Liver (tissue), 9 donors: ENCODE results near the gene STOML1. TPM values are rescaled to one million over a fixed set of nuclear protein-coding genes. Genes with fewer than 3 reads are reported as not detected.

ENCODE experiments used
- DNase-seq: peaks from one replicate; pipeline ENCODE4 v3.0.0-alpha.2; 2017; ENCODE audit warnings: low spot score
- H3K27ac ChIP-seq, 2 donors: one replicate each; pipeline ENCODE4 v1.7.0; 2013; ENCODE audit warnings: inconsistent platforms in 2 of 2, low read length in 2 of 2, control low read depth in 1 of 2, low read depth in 1 of 2, mild to moderate bottlenecking in 1 of 2
- H3K27me3 ChIP-seq, 4 donors: one replicate each; pipeline versions ENCODE4 v1.6.1 to v1.7.0; 2013; ENCODE audit warnings: low read length in 3 of 4, inconsistent platforms in 1 of 4, mild to moderate bottlenecking in 1 of 4, moderate library complexity in 1 of 4; ENCODE audit not compliant: control insufficient read depth in 4 of 4, insufficient read depth in 4 of 4
- H3K36me3 ChIP-seq, 4 donors: one replicate each; pipeline versions ENCODE4 v1.6.1 to v1.7.0; 2013; ENCODE audit warnings: low read length in 3 of 4, mild to moderate bottlenecking in 3 of 4, low read depth in 1 of 4, moderate library complexity in 1 of 4; ENCODE audit not compliant: control insufficient read depth in 4 of 4, insufficient read depth in 3 of 4
- H3K4me1 ChIP-seq, 4 donors: one replicate each; pipeline versions ENCODE4 v1.6.1 to v1.7.0; 2013; ENCODE audit warnings: low read length in 3 of 4, mild to moderate bottlenecking in 3 of 4, moderate library complexity in 1 of 4; ENCODE audit not compliant: control insufficient read depth in 4 of 4, insufficient read depth in 4 of 4
- H3K4me3 ChIP-seq, 3 donors: one replicate each; pipeline versions ENCODE4 v1.6.1 to v1.7.0; 2013; ENCODE audit warnings: low read length in 3 of 3, control low read depth in 1 of 3, low read depth in 1 of 3, mild to moderate bottlenecking in 1 of 3
- H3K9ac ChIP-seq, 2 donors: one replicate each; pipeline ENCODE4 v1.7.0; 2013; ENCODE audit warnings: low read length in 2 of 2, mild to moderate bottlenecking in 2 of 2, moderate library complexity in 2 of 2, control low read depth in 1 of 2, low read depth in 1 of 2
- H3K9me3 ChIP-seq, 4 donors: one replicate each; pipeline versions ENCODE4 v1.6.1 to v1.7.0; 2013; ENCODE audit warnings: low read length in 3 of 4; ENCODE audit not compliant: control insufficient read depth in 4 of 4
- ATF3 ChIP-seq: IDR thresholded peaks from 2 replicates; pipeline ENCODE4 v1.6.1; 2016; ENCODE audit warnings: antibody characterized with exemption
- EGR1 ChIP-seq, 2 donors: IDR thresholded peaks; 2 replicates each; pipeline ENCODE4 v1.6.1; 2016 to 2018; ENCODE audit warnings: antibody characterized with exemption in 2 of 2, low read depth in 2 of 2
- FOXA2 ChIP-seq: IDR thresholded peaks from 2 replicates; pipeline ENCODE4 v1.6.1; 2016; ENCODE audit warnings: antibody characterized with exemption
- GABPA ChIP-seq, 2 donors: IDR thresholded peaks in 1 of 2; conservative IDR thresholded peaks in 1 of 2; 2 replicates each; pipeline ENCODE4 v1.6.1; 2016; ENCODE audit warnings: antibody characterized with exemption in 2 of 2, mild to moderate bottlenecking in 1 of 2, moderate library complexity in 1 of 2
- HNF4A ChIP-seq, 2 donors: conservative IDR thresholded peaks; 2 replicates each; pipeline ENCODE4 v1.6.1; 2016; ENCODE audit warnings: antibody characterized with exemption in 2 of 2, mild to moderate bottlenecking in 2 of 2
- MAX ChIP-seq: IDR thresholded peaks from 2 replicates; pipeline ENCODE4 v1.6.1; 2016; ENCODE audit warnings: antibody characterized with exemption
- REST ChIP-seq: IDR thresholded peaks from 2 replicates; pipeline ENCODE4 v1.6.1; 2016; ENCODE audit warnings: antibody characterized with exemption, mild to moderate bottlenecking
- RXRA ChIP-seq, 2 donors: IDR thresholded peaks; 2 replicates each; pipeline ENCODE4 v1.6.1; 2017 to 2018; ENCODE audit warnings: antibody characterized with exemption in 2 of 2, mild to moderate bottlenecking in 1 of 2
- SP1 ChIP-seq: IDR thresholded peaks from 2 replicates; pipeline ENCODE4 v1.6.1; 2018; ENCODE audit warnings: antibody characterized with exemption, mild to moderate bottlenecking
- TAF1 ChIP-seq: conservative IDR thresholded peaks from 2 replicates; pipeline ENCODE4 v1.6.1; 2016; ENCODE audit warnings: antibody characterized with exemption, mild to moderate bottlenecking
- YY1 ChIP-seq: IDR thresholded peaks from 2 replicates; pipeline ENCODE4 v1.6.1; 2016; ENCODE audit warnings: antibody characterized with exemption, mild to moderate bottlenecking
- ZBTB33 ChIP-seq: IDR thresholded peaks from 2 replicates; pipeline ENCODE4 v1.6.1; 2016; ENCODE audit warnings: antibody characterized with exemption
- WGBS: extraction: QIAGEN DNeasy Blood & Tissue Kit; methylation state at CpG from one replicate; pipeline ENCODE4 v1.1.7; 2013; 5-methylcytosine and 5-hydroxymethylcytosine counted together
- polyA plus RNA-seq, 2 donors: library from polyadenylated mRNA; stranded (reverse) in 1 of 2; unstranded in 1 of 2; fragments of 200-250 nt in 1 of 2; fragments of >200 nt in 1 of 2; fragmentation: Nextera tagmentation in 1 of 2; extraction: Ambion mirVana in 1 of 2; gene quantifications; one replicate each; pipeline versions ENCODE4 v1.2.1 to v1.2.3, GENCODE V29; 2013 to 2015
- total RNA-seq, 2 donors: library from RNA; depleted of rRNA; stranded (reverse); fragments of >200 nt; gene quantifications; one replicate each; pipeline ENCODE4 v1.2.3, GENCODE V29; 2014
- TF ChIP-seq, protein P1 (sequence below): fragments of 150-350 bp; IDR thresholded peaks from 2 replicates; pipeline ENCODE4 v1.5.1; 2017; ENCODE audit warnings: improper control_type of control experiment, low read depth, low read length; ENCODE audit not compliant: missing input control
- donor health status: healthy.
- donor health status: healthy.
- donor health status: healthy.
- donor health status: healthy.
- donor health status: healthy.

The STOML1 gene
- total and polyA plus RNA-seq, 4 donors = 5.4 to 9.4 (median 6.4) TPM

DNA sequence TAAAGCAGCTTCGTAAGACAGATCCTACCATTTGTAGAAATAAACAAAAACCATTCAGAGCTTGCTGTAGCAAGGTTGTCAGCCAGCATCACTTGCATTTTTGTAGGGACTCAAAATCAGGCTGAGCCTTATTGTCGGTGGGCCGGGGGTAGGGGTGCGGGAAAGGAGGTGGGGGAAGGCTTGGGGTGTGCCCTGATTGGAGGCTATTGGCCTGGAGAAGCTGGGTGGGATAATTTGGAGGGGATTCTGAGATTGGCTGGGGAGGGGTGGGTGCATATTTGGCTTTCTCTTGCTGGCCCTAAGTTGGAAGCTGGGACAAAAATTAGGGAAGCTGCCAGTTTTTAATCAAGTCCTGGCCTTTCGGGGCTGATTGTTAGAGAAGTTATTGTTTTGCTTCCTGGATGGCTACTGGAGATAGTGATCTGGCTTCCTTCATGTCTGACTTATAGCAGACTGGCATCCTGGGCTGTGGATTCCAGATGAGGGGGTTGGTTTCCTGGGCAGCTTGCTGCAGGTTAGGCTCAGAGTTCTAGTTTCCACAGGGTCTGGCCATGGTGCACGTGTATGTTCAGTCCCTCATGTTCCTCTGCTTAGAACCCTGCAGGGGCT is 22.8 kb downstream of the STOML1 start:
- TF ChIP-seq SP1 = no peak
- no peak for TF ChIP-seq EGR1 (IDR thresholded peaks at IDR 0.05; ENCODE audit: low read depth in 2 of 2)
- TF ChIP-seq ZBTB33 = no peak
- TF ChIP-seq REST = no peak
- TF ChIP-seq FOXA2 = no peak
- TF ChIP-seq RXRA (IDR thresholded peaks at IDR 0.05) = no peak
- TF ChIP-seq YY1 = no peak
- no peak for TF ChIP-seq GABPA (IDR thresholded peaks at IDR 0.05 in 1 of 2, conservative IDR thresholded peaks at IDR 0.05 in 1 of 2)
- TF ChIP-seq, protein P1, sequence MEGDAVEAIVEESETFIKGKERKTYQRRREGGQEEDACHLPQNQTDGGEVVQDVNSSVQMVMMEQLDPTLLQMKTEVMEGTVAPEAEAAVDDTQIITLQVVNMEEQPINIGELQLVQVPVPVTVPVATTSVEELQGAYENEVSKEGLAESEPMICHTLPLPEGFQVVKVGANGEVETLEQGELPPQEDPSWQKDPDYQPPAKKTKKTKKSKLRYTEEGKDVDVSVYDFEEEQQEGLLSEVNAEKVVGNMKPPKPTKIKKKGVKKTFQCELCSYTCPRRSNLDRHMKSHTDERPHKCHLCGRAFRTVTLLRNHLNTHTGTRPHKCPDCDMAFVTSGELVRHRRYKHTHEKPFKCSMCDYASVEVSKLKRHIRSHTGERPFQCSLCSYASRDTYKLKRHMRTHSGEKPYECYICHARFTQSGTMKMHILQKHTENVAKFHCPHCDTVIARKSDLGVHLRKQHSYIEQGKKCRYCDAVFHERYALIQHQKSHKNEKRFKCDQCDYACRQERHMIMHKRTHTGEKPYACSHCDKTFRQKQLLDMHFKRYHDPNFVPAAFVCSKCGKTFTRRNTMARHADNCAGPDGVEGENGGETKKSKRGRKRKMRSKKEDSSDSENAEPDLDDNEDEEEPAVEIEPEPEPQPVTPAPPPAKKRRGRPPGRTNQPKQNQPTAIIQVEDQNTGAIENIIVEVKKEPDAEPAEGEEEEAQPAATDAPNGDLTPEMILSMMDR = no peak
- no peak for TF ChIP-seq HNF4A (conservative IDR thresholded peaks at IDR 0.05)
- H3K27me3 ChIP-seq = no peaks in the 10 kb centered on the region
- DNase-seq = no peak
- no peak overlapping the region for H3K27ac ChIP-seq
- H3K36me3 ChIP-seq = no peaks in the 10 kb centered on the region
- no peak overlapping the region for H3K9ac ChIP-seq
- no peaks in the 10 kb centered on the region for H3K9me3 ChIP-seq
- H3K4me3 ChIP-seq = no peak overlapping the region
- 86% methylated on average over 6 of the region's 6 CpGs for WGBS
- H3K4me1 ChIP-seq = peaks cover 0 to 9% (median 6%) of the 10 kb centered on the region in 4 donors

- H3K9ac ChIP-seq = no peak overlapping the region
- H3K4me1 ChIP-seq = peaks cover 0 to 9% (median 6%) of the 10 kb centered on the region in 4 donors
- no peaks in the 10 kb centered on the region for H3K36me3 ChIP-seq
- 94% methylated on average over 3 of the region's 3 CpGs for WGBS
- no peak overlapping the region for H3K27ac ChIP-seq
- H3K4me3 ChIP-seq = no peak overlapping the region
- H3K9me3 ChIP-seq = no peaks in the 10 kb centered on the region
- no peaks in the 10 kb centered on the region for H3K27me3 ChIP-seq
- TF ChIP-seq TAF1 (no peak), HNF4A (conservative IDR thresholded peaks at IDR 0.05) (no peak), FOXA2 (no peak), EGR1 (IDR thresholded peaks at IDR 0.05; ENCODE audit: low read depth in 2 of 2) (no peak), GABPA (IDR thresholded peaks at IDR 0.05 in 1 of 2, conservative IDR thresholded peaks at IDR 0.05 in 1 of 2) (no peak), SP1 (no peak), MAX (no peak), RXRA (IDR thresholded peaks at IDR 0.05) (no peak), ATF3 (no peak)
- no peak for DNase-seq
Observed at GRCh38 chr15:73968461-73968860, 23.6 kb downstream of the STOML1 start.
